GM19035 (cell line): ENCODE results near the gene CENPO.

Source experiments
- ATAC-seq: cut with Tn5 transposase; IDR thresholded peaks from one replicate; pipeline ENCODE4 v1.9.1; 2021; ENCODE audit not compliant: unreplicated experiment

Gene CENPO

DNA sequence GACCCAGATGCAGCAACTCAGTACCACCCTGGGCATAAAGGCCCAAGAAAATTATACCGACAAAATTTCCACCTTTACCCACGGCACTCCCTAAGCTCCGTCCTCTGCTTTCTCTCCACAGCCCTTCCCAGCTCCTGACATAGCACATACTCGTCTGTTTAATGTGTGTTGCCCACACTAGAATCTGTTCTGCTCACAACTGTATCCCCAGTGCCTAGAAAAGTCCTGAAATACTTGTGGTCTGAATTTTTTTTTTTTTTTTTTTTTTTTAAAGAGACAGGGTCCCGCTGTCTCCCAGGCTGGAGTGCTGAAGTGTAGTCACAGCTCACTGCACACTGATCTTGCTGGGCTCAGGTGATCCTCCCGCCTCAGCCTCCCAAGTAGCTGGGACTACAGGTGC, 64.5 kb downstream of the CENPO start:
- ATAC-seq = no peak

DNA sequence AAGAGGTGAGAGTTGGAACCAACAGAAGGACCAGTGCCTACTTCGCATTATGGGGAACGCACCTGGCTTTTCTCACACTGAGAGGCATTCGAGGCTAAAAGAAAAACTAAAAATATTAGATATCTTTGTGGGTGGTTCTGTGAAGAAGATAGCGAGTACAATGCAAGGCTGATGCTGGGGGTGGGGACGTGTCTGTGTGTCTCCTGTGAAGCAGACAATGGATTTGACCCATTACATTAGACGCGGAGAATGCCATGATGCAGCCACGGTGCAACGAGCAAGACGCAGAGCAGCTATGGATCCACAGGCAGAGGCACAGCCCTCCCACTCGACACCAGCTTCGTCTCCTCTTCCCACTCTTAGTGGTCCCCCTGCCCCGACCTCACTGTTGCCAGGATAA, 65.8 kb downstream of the CENPO start:
- ATAC-seq = no peak

DNA sequence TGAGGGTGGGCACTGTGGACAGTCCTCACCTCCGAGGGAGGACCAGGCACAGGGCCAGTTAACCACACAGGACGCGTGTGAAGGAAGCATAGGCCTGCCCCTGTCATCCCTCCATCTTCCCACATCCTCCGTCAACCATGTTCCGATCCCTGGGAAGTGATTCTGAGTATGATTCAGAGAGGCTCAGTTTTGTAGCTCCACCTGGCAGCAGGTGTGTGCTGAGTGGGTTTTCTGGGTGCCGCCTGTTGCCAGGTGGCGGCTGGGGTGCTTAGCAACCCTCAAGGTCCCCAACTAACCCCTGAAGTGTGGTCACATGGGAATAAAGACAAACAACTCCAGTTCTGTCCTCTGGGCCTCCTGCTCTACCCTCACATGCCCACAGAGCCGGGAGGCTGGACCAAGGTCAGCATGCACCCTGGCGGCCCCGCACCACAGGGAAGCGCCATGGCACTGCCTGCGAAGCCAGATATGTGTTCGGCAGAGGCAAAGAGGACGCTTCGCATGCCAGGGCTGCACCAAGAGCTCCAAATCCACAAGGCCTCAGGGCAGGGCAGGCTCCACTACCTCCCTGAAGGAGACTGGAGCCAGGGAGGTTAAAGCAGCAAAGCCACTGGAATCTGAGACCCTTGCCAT, 66.9 kb downstream of the CENPO start:
- ATAC-seq = no peak

DNA sequence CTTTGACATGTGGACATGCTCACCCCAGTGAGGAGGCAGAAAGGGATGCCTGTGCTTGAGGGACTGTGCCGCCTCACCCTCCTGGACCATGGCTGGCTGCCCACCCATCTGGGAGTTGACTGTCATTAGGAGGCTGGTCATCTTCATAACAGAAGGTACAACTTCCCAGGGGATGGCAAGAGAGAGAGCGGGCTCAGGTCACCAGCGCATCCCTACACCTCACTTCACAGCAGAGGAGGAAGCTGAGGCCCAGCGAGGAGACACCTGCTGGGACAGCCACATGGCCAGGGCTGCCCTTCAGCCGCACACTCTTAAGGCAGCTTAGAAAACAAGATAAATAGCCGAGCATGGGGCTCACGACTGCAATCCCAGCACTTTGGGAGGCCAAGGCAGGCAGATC, 67.4 kb downstream of the CENPO start:
- ATAC-seq = no peak

DNA sequence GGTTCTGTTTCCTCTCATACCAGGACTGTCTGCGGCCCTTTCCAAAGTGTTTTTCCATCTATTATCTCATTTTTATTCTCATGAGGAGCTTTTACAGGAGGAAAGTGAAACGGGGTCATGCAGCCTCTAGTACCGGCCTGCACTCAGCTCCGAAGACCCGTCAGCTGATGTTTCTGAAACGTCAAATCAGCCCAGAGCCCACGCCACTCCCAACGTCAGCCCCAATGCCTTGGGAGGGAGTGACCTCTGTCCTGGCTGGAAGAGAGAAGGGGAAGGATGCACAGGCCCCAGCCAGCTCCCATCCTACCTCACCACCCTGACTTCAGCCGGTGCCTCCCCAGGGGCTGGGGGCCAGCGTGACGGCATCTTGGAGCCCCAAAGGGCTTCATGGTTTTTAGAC, 68.3 kb downstream of the CENPO start:
- ATAC-seq = no peak

DNA sequence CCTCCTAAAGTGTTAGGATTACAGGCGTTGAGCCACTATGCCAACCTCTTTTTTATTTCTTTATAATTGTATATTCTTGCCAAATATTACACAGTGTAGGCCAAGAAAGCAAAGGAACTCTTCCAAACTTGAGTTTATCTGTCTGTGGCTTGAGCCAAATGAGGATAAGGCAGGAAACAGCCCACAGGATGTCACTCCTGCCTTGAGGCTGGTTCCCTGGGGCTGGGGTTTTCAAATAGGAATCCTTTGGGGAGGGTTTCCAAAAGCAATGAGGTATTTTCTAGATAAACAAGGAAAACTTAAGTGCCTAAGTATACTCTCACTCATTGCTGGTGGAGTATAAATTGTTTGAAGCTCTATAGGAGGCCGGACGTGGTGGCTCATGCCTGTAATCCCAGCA, 70.4 kb downstream of the CENPO start:
- ATAC-seq = no peak

DNA sequence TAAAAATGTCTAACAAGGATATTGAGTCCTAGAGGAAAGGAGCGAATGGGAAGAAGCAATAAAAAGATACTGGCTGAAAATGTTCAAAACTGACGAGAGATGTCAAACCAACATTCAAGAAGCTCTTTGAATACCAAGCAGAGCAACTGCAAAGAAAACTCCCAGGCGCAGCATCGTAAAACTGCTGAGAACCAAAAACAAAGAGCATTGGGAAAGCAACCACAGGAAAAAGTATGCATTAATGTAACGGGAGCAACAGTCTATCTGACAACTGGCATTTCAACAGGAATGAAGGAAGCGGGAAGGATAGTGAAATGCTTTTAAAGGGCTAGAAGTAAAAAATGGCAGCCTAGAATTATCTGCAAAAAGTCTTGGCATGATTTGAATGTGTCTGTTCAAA, 73.7 kb downstream of the CENPO start:
- ATAC-seq = no peak

DNA sequence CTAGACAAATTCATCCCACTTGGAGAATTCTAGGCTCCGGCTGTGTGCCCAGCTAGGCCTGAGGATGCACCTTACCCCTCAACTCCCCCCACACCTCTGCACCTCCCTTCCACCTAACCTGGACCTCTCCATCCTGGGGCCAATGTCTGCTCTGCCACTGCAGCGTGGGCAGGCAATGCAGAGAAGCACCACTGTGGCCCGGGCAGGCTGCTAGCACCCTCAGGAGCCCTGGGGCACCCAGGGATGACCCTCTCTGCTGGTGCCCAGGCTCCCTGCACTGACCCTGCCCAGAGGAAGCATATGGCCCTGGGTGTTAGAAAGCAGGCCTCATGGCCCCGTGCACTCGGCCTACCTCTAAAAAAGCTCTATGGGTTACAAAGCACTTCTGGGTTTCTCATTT, 77.2 kb downstream of the CENPO start:
- no peak for ATAC-seq

DNA sequence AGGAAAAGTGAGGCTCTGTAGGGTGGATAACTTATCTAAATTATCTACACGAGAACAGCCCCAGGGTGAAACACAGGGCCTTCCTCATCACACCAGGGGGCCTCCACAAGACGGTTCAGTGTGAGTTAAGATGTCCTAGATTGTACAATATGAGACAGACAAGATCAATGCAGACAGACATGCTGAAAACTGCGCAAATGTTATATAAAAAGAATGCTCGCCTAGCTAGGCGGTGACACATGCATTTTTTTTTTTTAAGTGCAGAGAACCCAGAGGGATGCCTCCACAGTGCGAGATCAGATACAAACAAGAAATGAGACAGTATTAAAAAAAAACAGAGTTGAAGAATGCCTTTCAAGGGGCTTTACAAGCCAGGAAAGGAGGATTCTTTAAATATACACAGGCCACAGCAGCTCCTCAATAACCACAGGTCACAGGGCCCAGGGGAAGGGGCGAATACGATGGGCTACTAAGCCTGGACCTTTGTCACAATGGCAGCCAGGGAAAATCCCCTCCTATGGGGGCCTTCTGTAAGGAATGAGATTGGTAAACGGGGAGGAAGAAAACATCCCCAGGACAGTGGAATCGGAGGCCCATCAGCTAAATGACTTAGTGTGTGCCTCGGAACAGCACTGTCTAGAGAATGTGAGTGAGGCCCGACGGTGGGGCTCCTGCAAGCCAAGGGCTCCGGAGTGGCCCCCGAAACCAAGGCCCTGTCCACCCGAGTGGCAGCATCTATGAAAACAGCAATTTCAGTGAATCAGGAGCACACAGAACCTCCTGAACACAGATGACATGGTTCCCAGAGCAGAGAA, 77.9 kb downstream of the CENPO start:
- ATAC-seq = no peak

DNA sequence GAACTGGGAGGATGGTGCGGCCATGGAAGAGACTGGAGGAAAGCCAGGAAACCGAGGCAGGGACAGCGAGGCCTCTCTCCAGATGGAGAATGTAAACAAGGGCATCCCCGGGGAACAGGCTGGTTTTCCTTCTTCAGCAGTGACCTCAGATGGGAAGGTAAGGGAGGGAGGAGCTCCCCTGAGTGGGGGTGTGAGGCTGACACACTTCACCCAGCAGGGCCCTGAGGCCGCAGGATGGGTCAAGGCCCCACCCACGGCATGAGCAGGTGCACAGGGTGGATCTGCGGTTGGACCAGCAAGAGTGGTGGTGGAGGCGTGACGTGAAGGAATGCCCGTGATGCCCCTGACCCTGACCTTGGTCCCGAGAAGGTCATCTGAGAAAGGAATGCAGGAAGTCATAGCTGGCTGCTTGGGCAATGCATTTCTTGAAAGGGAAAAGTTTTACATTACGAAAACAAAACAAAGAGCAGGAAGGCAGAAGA, 78.7 kb downstream of the CENPO start:
- no peak for ATAC-seq
